Prostate gland (tissue), 2 donors: Measurements from ENCODE around the gene TMEM196. TPM values are rescaled to one million over a fixed set of nuclear protein-coding genes. Genes with fewer than 3 reads are reported as not detected.

Source experiments
- DNase-seq: peaks from one replicate; pipeline ENCODE4 v3.0.0-alpha.2; 2019; ENCODE audit warnings: low spot score
- H3K27ac ChIP-seq, 2 donors: fragments of 200-600 bp; sonication (generic); 2 replicates each; pipeline ENCODE4 v1.5.1; 2017 to 2019
- H3K27me3 ChIP-seq: fragments of 200-600 bp; sonication (generic); replicated peaks from 2 replicates; pipeline ENCODE4 v1.5.1; 2019; ENCODE audit not compliant: insufficient read depth
- H3K36me3 ChIP-seq, 2 donors: fragments of 200-600 bp; sonication (generic); 1 replicate in 1 of 2; 2 replicates in 1 of 2; pipeline versions ENCODE4 v1.5.1 to v1.8.1; 2017 to 2019
- H3K4me1 ChIP-seq: fragments of 200-600 bp; sonication (generic); replicated peaks from 2 replicates; pipeline ENCODE4 v1.5.1; 2019
- H3K4me3 ChIP-seq, 2 donors: fragments of 200-600 bp; sonication (generic); 2 replicates each; pipeline ENCODE4 v1.5.1; 2017 to 2019
- H3K9me3 ChIP-seq: fragments of 200-600 bp; sonication (generic); 2 replicates; pipeline ENCODE4 v1.5.1; 2017
- POLR2A ChIP-seq: fragments of 450-650 bp; IDR thresholded peaks from one replicate; pipeline ENCODE4 v1.6.1; 2016; ENCODE audit warnings: antibody characterized with exemption, mild to moderate bottlenecking
- POLR2AphosphoS5 ChIP-seq: sonication (generic); formaldehyde crosslinking; IDR thresholded peaks from one replicate; pipeline ENCODE4 v1.6.1; 2017; ENCODE audit warnings: antibody characterized with exemption
- WGBS: methylation state at CpG from one replicate; pipeline ENCODE4 v1.1.5; 2018; 5-methylcytosine and 5-hydroxymethylcytosine counted together
- intact Hi-C: fragments of 100-400 bp; cut with DNase I; formaldehyde crosslinking; loops from one replicate; pipeline ENCODE4 v1.14.2; 2022
- total RNA-seq, 2 donors: library from RNA; depleted of rRNA; stranded (reverse); fragments of >200 nt; gene quantifications; one replicate each; pipeline ENCODE4 v1.1.0, GENCODE V29; 2016
- TF ChIP-seq, protein P1 (sequence below), 4 experiments: fragments of 200-600 bp in 2 of 4; fragments of 450-650 bp in 2 of 4; sonication (generic) in 2 of 4; IDR thresholded peaks; 1 replicate in 3 of 4; 2 replicates in 1 of 4; pipeline ENCODE4 v1.5.1; 2016 to 2019; ENCODE audit warnings: antibody characterized with exemption in 4 of 4, mild to moderate bottlenecking in 2 of 4, moderate library complexity in 2 of 4

TMEM196 gene
- total RNA-seq, 2 donors from 2014 or later: not detected

DNA sequence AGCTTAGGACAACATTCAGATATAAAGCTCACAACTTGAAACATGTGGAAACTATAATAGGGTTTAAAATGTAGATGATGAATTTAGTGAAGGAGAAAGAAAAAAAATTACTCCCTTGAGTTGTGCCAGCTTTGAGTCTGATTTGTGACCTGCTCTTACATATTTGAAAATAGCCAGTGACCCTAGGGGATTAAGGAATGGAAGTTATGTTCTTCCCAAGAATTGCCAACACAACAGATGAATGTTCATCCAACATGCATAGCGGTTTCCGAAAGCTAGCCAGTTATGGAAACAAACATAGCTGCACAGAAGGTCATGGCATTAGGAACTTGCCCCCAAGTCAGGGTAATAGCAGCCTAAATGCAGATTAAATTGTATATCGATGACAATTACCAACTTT, 10.8 kb downstream of the TMEM196 start:
- Histone ChIP-seq H3K4me3 (no peak overlapping the region), H3K36me3 (no peaks in the 10 kb centered on the region), H3K4me1 (no peaks in the 10 kb centered on the region), H3K9me3 (no peaks in the 10 kb centered on the region), H3K27ac (no peak overlapping the region), H3K27me3 (no peaks in the 10 kb centered on the region)
- 91% methylated on average over 3 of the region's 3 CpGs for WGBS
- intact Hi-C loops: no loop called here
- DNase-seq: no peak
- TF ChIP-seq POLR2AphosphoS5 (no peak), POLR2A (no peak)
- TF ChIP-seq, protein P1, sequence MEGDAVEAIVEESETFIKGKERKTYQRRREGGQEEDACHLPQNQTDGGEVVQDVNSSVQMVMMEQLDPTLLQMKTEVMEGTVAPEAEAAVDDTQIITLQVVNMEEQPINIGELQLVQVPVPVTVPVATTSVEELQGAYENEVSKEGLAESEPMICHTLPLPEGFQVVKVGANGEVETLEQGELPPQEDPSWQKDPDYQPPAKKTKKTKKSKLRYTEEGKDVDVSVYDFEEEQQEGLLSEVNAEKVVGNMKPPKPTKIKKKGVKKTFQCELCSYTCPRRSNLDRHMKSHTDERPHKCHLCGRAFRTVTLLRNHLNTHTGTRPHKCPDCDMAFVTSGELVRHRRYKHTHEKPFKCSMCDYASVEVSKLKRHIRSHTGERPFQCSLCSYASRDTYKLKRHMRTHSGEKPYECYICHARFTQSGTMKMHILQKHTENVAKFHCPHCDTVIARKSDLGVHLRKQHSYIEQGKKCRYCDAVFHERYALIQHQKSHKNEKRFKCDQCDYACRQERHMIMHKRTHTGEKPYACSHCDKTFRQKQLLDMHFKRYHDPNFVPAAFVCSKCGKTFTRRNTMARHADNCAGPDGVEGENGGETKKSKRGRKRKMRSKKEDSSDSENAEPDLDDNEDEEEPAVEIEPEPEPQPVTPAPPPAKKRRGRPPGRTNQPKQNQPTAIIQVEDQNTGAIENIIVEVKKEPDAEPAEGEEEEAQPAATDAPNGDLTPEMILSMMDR (IDR thresholded peaks at IDR 0.05): no peak

DNA sequence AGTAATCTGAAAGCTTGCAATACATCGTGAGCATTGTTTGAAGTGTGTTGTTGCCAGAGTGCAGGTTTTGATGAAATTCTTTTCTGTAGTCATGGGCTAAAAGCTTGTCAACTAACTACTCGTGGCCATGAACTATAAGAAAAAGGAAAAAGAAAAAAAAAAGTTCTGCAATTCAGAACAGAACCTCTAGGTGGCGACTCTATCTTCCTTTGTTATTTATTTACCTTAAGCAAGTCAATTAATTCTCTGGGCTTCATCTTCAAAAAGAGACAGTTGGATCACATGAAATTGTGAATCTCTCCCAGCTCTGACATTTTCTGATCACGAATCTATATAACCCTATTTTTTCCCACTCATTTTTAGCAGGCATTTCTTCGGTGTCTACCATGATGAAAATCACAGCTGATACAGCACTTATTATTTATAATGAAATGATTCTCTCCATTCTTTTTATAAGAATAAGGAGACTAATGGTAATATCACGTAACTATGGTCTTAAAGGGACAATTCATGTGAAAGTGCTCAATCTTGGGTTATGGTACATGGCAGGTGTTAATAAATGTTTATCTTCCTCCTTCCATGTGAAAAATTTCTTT, 18.8 kb downstream of the TMEM196 start:
- no peaks in the 10 kb centered on the region for H3K9me3 ChIP-seq
- H3K4me1 ChIP-seq: no peaks in the 10 kb centered on the region
- no peak overlapping the region for H3K4me3 ChIP-seq
- no peaks in the 10 kb centered on the region for H3K36me3 ChIP-seq
- no peak overlapping the region for H3K27ac ChIP-seq
- no peak for DNase-seq
- 43% methylated on average over 6 of the region's 6 CpGs for WGBS
- intact Hi-C loops: no loop called here
- TF ChIP-seq POLR2A (no peak), POLR2AphosphoS5 (no peak)
- TF ChIP-seq, protein P1 (IDR thresholded peaks at IDR 0.05): peak; percentile 61 to 66 (median 64)
- no peaks in the 10 kb centered on the region for H3K27me3 ChIP-seq

DNA sequence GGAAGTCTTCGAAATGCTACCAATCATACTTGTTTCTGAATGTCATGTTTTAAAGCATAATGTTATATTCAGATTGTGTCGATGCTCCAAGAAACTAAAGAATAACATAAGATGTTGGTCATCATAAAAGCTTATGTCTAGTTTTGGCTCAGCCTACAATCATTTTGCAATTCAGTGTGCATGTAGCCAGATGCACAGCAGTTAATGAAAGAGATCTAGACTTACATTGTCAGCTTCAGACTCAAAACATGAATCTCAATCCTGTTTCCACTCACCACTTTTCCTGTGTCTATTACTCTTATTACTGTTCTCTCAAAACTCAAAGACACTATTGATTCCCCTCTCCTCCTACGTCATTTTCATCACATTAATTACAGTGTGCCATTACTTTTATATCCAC, 21.4 kb downstream of the TMEM196 start:
- 86% methylated on average over 3 of the region's 3 CpGs for WGBS
- Histone ChIP-seq H3K27me3 (no peaks in the 10 kb centered on the region), H3K9me3 (no peaks in the 10 kb centered on the region), H3K36me3 (no peaks in the 10 kb centered on the region), H3K27ac (no peak overlapping the region), H3K4me1 (no peaks in the 10 kb centered on the region), H3K4me3 (no peak overlapping the region)
- intact Hi-C loops: no loop called here
- no peak for DNase-seq
- TF ChIP-seq POLR2AphosphoS5 (no peak), POLR2A (no peak)
- TF ChIP-seq, protein P1 (IDR thresholded peaks at IDR 0.05): no peak

DNA sequence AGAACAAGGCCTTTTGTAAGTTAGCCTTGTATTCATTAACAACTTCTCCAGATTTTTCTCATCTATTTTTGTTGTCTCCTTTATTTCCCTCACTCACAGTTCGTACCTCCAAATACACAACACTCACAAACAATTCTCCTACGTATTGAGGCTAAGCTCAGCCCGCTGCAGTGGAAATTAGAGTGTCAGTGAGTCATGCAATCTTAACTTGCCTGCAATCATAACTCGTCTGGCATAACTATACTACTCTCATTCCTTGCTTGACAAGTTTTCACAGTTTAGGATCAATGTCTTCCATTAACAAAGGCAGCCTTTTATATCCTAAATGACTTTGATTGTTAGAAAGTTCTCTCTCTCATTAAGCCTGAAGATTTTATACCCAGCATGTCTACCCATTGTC, 23.8 kb downstream of the TMEM196 start:
- intact Hi-C loops: loop anchor here (5.0 kb wide), 1 partner anchor 848 kb away; no protein-coding TSS in a partner anchor

More for the DNA sequence above, 23.8 kb downstream of the TMEM196 start:
- Histone ChIP-seq H3K27ac (no peak overlapping the region), H3K4me1 (no peaks in the 10 kb centered on the region), H3K36me3 (no peaks in the 10 kb centered on the region), H3K27me3 (no peaks in the 10 kb centered on the region), H3K4me3 (no peak overlapping the region), H3K9me3 (no peaks in the 10 kb centered on the region)
- no peak for TF ChIP-seq POLR2AphosphoS5
- TF ChIP-seq, protein P1 (IDR thresholded peaks at IDR 0.05): no peak
- no peak for TF ChIP-seq POLR2A
- 71% methylated on average over 4 of the region's 4 CpGs for WGBS
- no peak for DNase-seq
